ACC112 (cell line): Measurements from ENCODE around the gene RTTN.

Experiments used
- H2AFZ ChIP-seq: fragments of 200-600 bp; sonication (generic); one replicate; pipeline ENCODE4 v1.6.0; 2017; ENCODE audit warnings: antibody characterized with exemption, low read length; ENCODE audit not compliant: unreplicated experiment
- H3K27ac ChIP-seq: fragments of 200-600 bp; sonication (generic); 2 replicates; pipeline ENCODE4 v1.5.1; 2014; ENCODE audit warnings: low read depth, mild to moderate bottlenecking, antibody characterized with exemption, low read length, moderate library complexity
- H3K27me3 ChIP-seq: fragments of 200-600 bp; sonication (generic); 2 replicates; pipeline ENCODE4 v1.6.1; 2014; ENCODE audit warnings: mild to moderate bottlenecking, antibody characterized with exemption, low read length, moderate library complexity, mixed read lengths; ENCODE audit not compliant: insufficient read depth
- H3K36me3 ChIP-seq: fragments of 200-600 bp; sonication (generic); 2 replicates; pipeline ENCODE4 v1.6.1; 2016; ENCODE audit warnings: mild to moderate bottlenecking, antibody characterized with exemption, low read length, moderate library complexity, mixed read lengths; ENCODE audit not compliant: insufficient read depth
- H3K4me1 ChIP-seq: fragments of 200-600 bp; sonication (generic); one replicate; pipeline ENCODE4 v1.6.1; 2016; ENCODE audit warnings: low read length, mixed read lengths; ENCODE audit not compliant: insufficient read depth, unreplicated experiment, control insufficient read depth
- H3K4me3 ChIP-seq: fragments of 200-600 bp; sonication (generic); 2 replicates; pipeline ENCODE4 v1.5.1; 2014; ENCODE audit warnings: mild to moderate bottlenecking, low read depth, low read length
- H3K79me2 ChIP-seq: fragments of 200-600 bp; sonication (generic); one replicate; pipeline ENCODE4 v1.6.0; 2016; ENCODE audit warnings: low read length; ENCODE audit not compliant: control insufficient read depth, unreplicated experiment, insufficient read depth

RTTN gene

DNA sequence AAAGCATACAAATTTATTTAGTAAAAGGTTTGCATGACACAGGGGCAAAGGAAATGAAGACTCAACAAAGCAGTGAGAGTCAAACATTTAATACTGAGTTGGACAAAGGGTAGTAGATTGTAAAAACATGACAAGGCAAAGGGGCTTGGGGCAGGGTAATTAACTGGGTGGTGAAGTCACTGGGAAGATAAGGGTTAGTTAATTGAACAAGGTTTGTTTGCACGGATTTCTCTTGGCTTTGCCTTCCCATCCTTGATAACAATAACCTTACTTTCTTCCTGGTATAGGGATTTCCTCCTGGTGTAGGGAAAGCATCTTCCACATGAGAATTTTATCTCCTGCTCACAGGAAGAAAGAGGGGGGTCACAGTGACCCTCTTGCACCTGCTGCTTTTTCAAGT, 26.8 kb upstream of the RTTN start:
- H3K79me2 ChIP-seq, result no peaks in the 10 kb centered on the region
- no peaks in the 10 kb centered on the region for H3K36me3 ChIP-seq
- peaks cover 18% of the 10 kb centered on the region for H3K4me1 ChIP-seq

DNA sequence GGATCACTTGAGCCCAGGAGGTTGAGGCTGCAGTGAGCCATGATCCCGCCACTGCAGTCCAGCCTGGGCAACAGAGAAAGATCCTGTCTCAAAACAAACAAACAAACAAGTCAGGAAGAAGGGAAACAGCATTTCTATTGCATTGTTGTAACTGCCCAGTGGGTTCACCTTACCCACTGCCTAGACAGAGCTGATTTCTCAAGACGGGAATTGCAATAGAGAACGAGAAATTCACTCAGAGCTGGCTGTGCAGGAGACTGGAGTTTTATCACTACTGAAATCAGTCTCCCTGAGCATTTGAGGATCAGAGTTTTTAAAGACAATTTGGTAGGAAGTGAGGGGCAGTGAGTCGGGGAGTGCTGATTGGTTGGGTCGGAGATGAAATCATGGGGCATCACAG, 24.2 kb upstream of the RTTN start:
- Histone ChIP-seq H3K4me1 (peaks cover 10% of the 10 kb centered on the region), H3K27ac (no peak overlapping the region), H2AFZ (no peak overlapping the region)

More for the DNA sequence above, 26.8 kb upstream of the RTTN start:
- H3K27me3 ChIP-seq, result no peaks in the 10 kb centered on the region
- no peak overlapping the region for H3K27ac ChIP-seq
- no peak overlapping the region for H3K4me3 ChIP-seq
- H2AFZ ChIP-seq, result no peak overlapping the region

GRCh38 chr18:70228536-70228935, 23.0 kb upstream of the RTTN start:
- Histone ChIP-seq H3K79me2 (no peaks in the 10 kb centered on the region), H3K36me3 (no peaks in the 10 kb centered on the region), H3K27me3 (no peaks in the 10 kb centered on the region), H3K27ac (no peak overlapping the region), H3K4me1 (no peaks in the 10 kb centered on the region), H3K4me3 (no peak overlapping the region), H2AFZ (no peak overlapping the region)

More for the DNA sequence above, 24.2 kb upstream of the RTTN start:
- H3K36me3 ChIP-seq, result no peaks in the 10 kb centered on the region
- H3K27me3 ChIP-seq, result no peaks in the 10 kb centered on the region
- no peaks in the 10 kb centered on the region for H3K79me2 ChIP-seq
- no peak overlapping the region for H3K4me3 ChIP-seq

- Histone ChIP-seq H3K36me3 (no peaks in the 10 kb centered on the region), H3K4me1 (no peaks in the 10 kb centered on the region), H3K27me3 (peaks cover 3% of the 10 kb centered on the region; the same call in 1 of the 2 replicates), H3K4me3 (no peak overlapping the region), H3K27ac (no peak overlapping the region), H2AFZ (no peak overlapping the region), H3K79me2 (no peaks in the 10 kb centered on the region)
Observed at GRCh38 chr18:70227438-70227837, 22.0 kb upstream of the RTTN start.

DNA sequence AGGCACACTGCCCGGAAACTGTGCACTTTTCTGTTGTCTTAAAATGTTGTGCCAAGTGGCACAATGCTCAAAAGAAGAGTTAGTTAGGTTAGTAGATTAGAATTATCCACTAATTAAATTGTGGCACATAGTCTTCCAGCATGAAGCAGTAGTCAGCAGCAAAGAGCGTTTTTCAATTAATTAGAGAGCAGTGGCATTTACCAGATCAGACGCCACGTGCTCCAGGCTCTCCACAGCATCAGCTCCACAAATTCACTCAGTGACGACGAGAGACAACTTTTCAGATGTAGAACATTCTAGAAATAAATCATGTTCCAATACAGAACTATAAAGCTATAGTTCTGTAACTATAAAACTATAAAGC, 16.4 kb upstream of the RTTN start:
- no peaks in the 10 kb centered on the region for H3K4me1 ChIP-seq
- no peak overlapping the region for H3K27ac ChIP-seq
- no peak overlapping the region for H2AFZ ChIP-seq
- H3K36me3 ChIP-seq, result no peaks in the 10 kb centered on the region
- H3K27me3 ChIP-seq, result peaks cover 16% of the 10 kb centered on the region
- H3K79me2 ChIP-seq, result no peaks in the 10 kb centered on the region
- no peak overlapping the region for H3K4me3 ChIP-seq

DNA sequence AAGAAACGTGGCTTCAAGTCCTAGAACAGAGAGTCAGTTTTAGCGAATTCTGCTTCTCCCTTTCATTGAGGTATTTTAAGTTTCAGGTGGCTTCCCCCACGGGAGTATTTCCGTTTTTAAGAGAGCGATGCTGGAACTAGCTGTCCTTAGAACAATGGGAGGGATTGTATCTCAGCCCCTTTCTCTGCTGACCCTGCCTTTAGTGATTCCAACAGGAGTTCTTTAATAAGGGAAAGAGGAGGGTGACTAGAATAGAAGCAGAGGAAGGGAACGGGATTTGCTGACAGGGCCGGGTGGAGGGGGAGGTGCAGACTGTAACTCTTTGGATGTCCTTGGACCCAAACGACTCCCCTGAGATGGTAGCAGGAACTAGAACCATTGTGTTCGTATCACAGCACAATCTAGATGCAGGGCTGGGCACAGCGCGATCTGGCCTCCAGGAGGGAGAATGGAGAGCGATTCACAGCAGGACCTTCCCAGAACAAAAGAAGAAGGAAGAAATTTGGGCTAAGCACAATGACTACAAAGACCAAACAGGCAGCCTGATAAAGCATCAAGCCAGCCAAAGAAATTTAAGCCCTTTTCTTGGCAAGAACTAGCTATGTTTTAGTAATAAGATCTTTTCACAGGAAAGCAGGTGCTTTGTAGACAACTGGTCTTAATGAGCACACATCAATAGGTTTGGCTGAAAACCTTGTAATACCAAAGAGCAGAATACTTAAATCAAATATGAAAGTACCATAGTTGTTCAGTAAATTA, 15.8 kb upstream of the RTTN start:
- Histone ChIP-seq H3K79me2 (no peaks in the 10 kb centered on the region), H3K27me3 (peaks cover 16% of the 10 kb centered on the region), H3K4me1 (no peaks in the 10 kb centered on the region), H3K4me3 (no peak overlapping the region), H3K27ac (no peak overlapping the region), H3K36me3 (no peaks in the 10 kb centered on the region), H2AFZ (no peak overlapping the region)

DNA sequence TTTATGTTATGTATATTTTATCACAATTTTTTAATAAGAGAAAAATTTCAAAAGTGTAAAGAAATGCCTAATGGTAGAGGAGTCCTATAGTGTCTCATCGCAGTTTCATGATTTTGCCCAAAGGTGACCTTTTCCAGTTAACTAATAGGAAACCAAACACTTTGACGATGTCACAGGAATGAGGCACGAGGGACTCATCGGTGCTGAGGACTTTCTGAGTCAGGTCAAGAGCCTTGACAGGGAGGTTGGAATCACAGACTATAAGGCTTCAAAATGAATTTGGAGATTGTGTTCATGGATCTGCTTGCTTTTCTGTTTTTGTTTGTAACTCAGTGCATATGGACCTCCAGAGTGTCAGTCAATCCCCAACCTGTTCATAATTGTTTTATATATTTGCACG, 15.1 kb upstream of the RTTN start:
- Histone ChIP-seq H3K4me3 (no peak overlapping the region), H2AFZ (no peak overlapping the region), H3K4me1 (no peaks in the 10 kb centered on the region), H3K27me3 (peaks cover 16% of the 10 kb centered on the region), H3K27ac (no peak overlapping the region), H3K79me2 (no peaks in the 10 kb centered on the region), H3K36me3 (no peaks in the 10 kb centered on the region)

GRCh38 chr18:70219688-70220087, 14.2 kb upstream of the RTTN start:
- Histone ChIP-seq H3K79me2 (no peaks in the 10 kb centered on the region), H3K4me1 (no peaks in the 10 kb centered on the region), H3K27me3 (peaks cover 16% of the 10 kb centered on the region), H3K4me3 (no peak overlapping the region), H2AFZ (no peak overlapping the region), H3K36me3 (no peaks in the 10 kb centered on the region), H3K27ac (no peak overlapping the region)

- no peak overlapping the region for H2AFZ ChIP-seq
- no peaks in the 10 kb centered on the region for H3K4me1 ChIP-seq
- no peaks in the 10 kb centered on the region for H3K36me3 ChIP-seq
Observed at GRCh38 chr18:70216788-70217187, 11.3 kb upstream of the RTTN start.

GRCh38 chr18:70207181-70207580, 1.7 kb upstream of the RTTN start:
- Histone ChIP-seq H3K4me3 (no peak overlapping the region), H3K36me3 (0 out of 2 replicates have a peak, but pooled peaks cover under 1% of the 10 kb centered on the region), H3K4me1 (peaks cover 9% of the 10 kb centered on the region), H3K79me2 (peaks cover 21% of the 10 kb centered on the region), H3K27me3 (no peaks in the 10 kb centered on the region), H2AFZ (peak overlapping the region; percentile 55), H3K27ac (no peak overlapping the region)

More at GRCh38 chr18:70216788-70217187, 11.3 kb upstream of the RTTN start:
- no peaks in the 10 kb centered on the region for H3K79me2 ChIP-seq
- no peak overlapping the region for H3K4me3 ChIP-seq
- no peak overlapping the region for H3K27ac ChIP-seq
- H3K27me3 ChIP-seq, result peaks cover 11% of the 10 kb centered on the region

- Histone ChIP-seq H3K4me3 (no peak overlapping the region), H2AFZ (no peak overlapping the region), H3K4me1 (peaks cover 7% of the 10 kb centered on the region), H3K36me3 (peaks cover 18% of the 10 kb centered on the region), H3K79me2 (peaks cover 21% of the 10 kb centered on the region), H3K27me3 (no peaks in the 10 kb centered on the region), H3K27ac (no peak overlapping the region)
Observed at GRCh38 chr18:70200286-70200685, 5.2 kb downstream of the RTTN start.
